Neuronal stem cell (in vitro differentiated cells): ENCODE data around the gene GPRIN1.
A peak's percentile ranks its signal among the peaks of the same experiment; 100 is the strongest.

Experiments
- DNase-seq: peaks from one replicate; pipeline ENCODE4 v3.0.0-alpha.2; 2013; ENCODE audit warnings: low spot score
- H2AFZ ChIP-seq: one replicate; pipeline ENCODE4 v1.6.1; 2013; ENCODE audit warnings: mild to moderate bottlenecking, low read length, inconsistent platforms
- H2AK5ac ChIP-seq: 2 replicates; pipeline ENCODE4 v1.6.1; 2013; ENCODE audit warnings: low read depth, mild to moderate bottlenecking, inconsistent platforms, low read length, moderate library complexity, mixed read lengths
- H2BK120ac ChIP-seq: 2 replicates; pipeline ENCODE4 v1.6.1; 2013; ENCODE audit warnings: low read depth, mild to moderate bottlenecking, inconsistent platforms, low read length, moderate library complexity, mixed read lengths
- H2BK12ac ChIP-seq: one replicate; pipeline ENCODE4 v1.6.1; 2013; ENCODE audit warnings: low read length, inconsistent platforms
- H2BK15ac ChIP-seq: 2 replicates; pipeline ENCODE4 v1.6.1; 2013; ENCODE audit warnings: mild to moderate bottlenecking, low read length, inconsistent platforms, mixed read lengths
- H2BK5ac ChIP-seq: one replicate; pipeline ENCODE4 v1.6.1; 2013; ENCODE audit warnings: inconsistent platforms, mild to moderate bottlenecking, low read length, moderate library complexity
- H3K14ac ChIP-seq: one replicate; pipeline ENCODE4 v1.6.1; 2013; ENCODE audit warnings: low read length, inconsistent platforms
- H3K18ac ChIP-seq: 2 replicates; pipeline ENCODE4 v1.6.1; 2013; ENCODE audit warnings: low read length, inconsistent platforms
- H3K23ac ChIP-seq: 2 replicates; pipeline ENCODE4 v1.6.1; 2013; ENCODE audit warnings: low read depth, mild to moderate bottlenecking, mixed read lengths, low read length, inconsistent platforms; ENCODE audit not compliant: poor library complexity
- H3K27ac ChIP-seq: replicated peaks from 3 replicates; pipeline ENCODE4 v1.5.1; 2013; ENCODE audit warnings: low read length, inconsistent platforms
- H3K27me3 ChIP-seq, 3 experiments: 2 replicates each; pipeline ENCODE4 v1.6.1; 2013; ENCODE audit warnings: low read length in 3 of 3, mild to moderate bottlenecking in 2 of 3, inconsistent platforms in 1 of 3, low read depth in 1 of 3, mixed read lengths in 1 of 3, moderate library complexity in 1 of 3; ENCODE audit not compliant: control insufficient read depth in 3 of 3, insufficient read depth in 3 of 3
- H3K36me3 ChIP-seq, 2 donors: replicated peaks in 1 of 2; 2 replicates each; pipeline ENCODE4 v1.6.1; 2013; ENCODE audit warnings: low read length in 2 of 2; ENCODE audit not compliant: control insufficient read depth in 2 of 2, insufficient read depth in 2 of 2
- H3K4ac ChIP-seq: 2 replicates; pipeline ENCODE4 v1.6.1; 2013; ENCODE audit warnings: inconsistent platforms, mild to moderate bottlenecking, low read length, moderate library complexity
- H3K4me1 ChIP-seq, 2 donors: 1 replicate in 1 of 2; 2 replicates in 1 of 2; pipeline ENCODE4 v1.6.1; 2013; ENCODE audit warnings: low read length in 2 of 2, low read depth in 1 of 2; ENCODE audit not compliant: control insufficient read depth in 2 of 2, insufficient read depth in 1 of 2
- H3K4me2 ChIP-seq: one replicate; pipeline ENCODE4 v1.6.1; 2013; ENCODE audit warnings: mild to moderate bottlenecking, low read length, inconsistent platforms; ENCODE audit not compliant: insufficient read depth, poor library complexity, severe bottlenecking
- H3K4me3 ChIP-seq, 2 donors: 2 replicates each; pipeline ENCODE4 v1.5.1; 2013; ENCODE audit warnings: low read length in 2 of 2, mild to moderate bottlenecking in 2 of 2, inconsistent platforms in 1 of 2, moderate library complexity in 1 of 2
- H3K79me1 ChIP-seq: one replicate; pipeline ENCODE4 v1.6.1; 2013; ENCODE audit warnings: low read depth, mild to moderate bottlenecking, inconsistent platforms, low read length, moderate library complexity
- H3K9ac ChIP-seq: one replicate; pipeline ENCODE4 v1.6.1; 2013; ENCODE audit warnings: mild to moderate bottlenecking, low read depth, low read length, inconsistent platforms; ENCODE audit not compliant: poor library complexity
- H3K9me3 ChIP-seq, 2 donors: replicated peaks in 1 of 2; 2 replicates each; pipeline versions ENCODE3 to v1.6.1; 2013; ENCODE audit warnings: low read length in 2 of 2, mild to moderate bottlenecking in 2 of 2, inconsistent platforms in 1 of 2, low read depth in 1 of 2, mixed read lengths in 1 of 2, moderate library complexity in 1 of 2; ENCODE audit not compliant: control insufficient read depth in 2 of 2, insufficient read depth in 1 of 2
- H4K8ac ChIP-seq: one replicate; pipeline ENCODE4 v1.6.1; 2013; ENCODE audit warnings: low read depth, mild to moderate bottlenecking, inconsistent platforms, low read length, moderate library complexity
- H4K91ac ChIP-seq: one replicate; pipeline ENCODE4 v1.6.1; 2013; ENCODE audit warnings: low read length, low read depth, mild to moderate bottlenecking, inconsistent platforms; ENCODE audit not compliant: poor library complexity
- WGBS, 2 donors: extraction: QIAGEN DNeasy Blood & Tissue Kit; methylation state at CpG; one replicate each; pipeline ENCODE4 v1.1.7; 2013; ENCODE audit warnings: missing lambda C conversion rate in 2 of 2, mixed read lengths in 1 of 2; ENCODE audit not compliant: insufficient read length in 2 of 2, insufficient replicate concordance in 1 of 2; ENCODE audit errors: extremely low coverage in 2 of 2; 5-methylcytosine and 5-hydroxymethylcytosine counted together

Gene GPRIN1

DNA sequence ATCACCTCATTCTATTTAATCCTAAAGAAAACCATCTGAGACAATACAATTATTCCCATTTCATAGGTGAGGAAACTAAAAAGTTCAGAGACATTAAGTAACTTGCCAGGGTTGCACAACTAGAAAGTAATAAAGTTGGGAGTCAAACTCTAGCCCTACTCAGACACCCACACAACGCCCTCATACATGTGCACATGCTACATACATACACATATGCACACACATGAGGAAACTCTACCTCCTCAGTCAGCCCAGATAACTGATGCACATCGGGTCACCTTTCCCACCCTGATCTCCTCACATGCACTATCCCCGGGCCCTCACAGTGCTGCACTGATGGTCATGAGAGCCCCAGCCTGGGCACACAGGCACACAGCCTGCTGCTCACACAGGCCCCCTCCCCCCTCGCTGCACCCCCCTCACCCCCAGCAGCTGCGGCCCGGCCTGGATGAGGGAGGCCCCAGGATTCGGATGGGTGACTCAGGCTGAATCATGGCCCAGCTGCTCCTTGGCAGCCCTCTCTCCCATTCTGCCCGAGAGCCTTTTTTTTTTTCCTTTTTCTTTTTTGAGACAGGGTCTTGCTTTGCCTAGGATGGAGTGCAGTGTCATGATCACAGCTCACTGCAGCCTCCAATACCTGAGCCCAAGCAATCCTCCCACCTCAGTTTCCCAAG is 5.0 kb upstream of the GPRIN1 start:
- DNase-seq: no peak
- no peak overlapping the region for H4K91ac ChIP-seq
- no peak overlapping the region for H4K8ac ChIP-seq
- no peak overlapping the region for H3K4me3 ChIP-seq
- no peak overlapping the region for H3K4me2 ChIP-seq
- no peak overlapping the region for H2BK12ac ChIP-seq
- no peak overlapping the region for H2BK5ac ChIP-seq
- no peaks in the 10 kb centered on the region for H3K36me3 ChIP-seq
- no peak overlapping the region for H2AFZ ChIP-seq
- peaks cover 0 to 6% of the 10 kb centered on the region in 2 donors for H3K9me3 ChIP-seq
- H2AK5ac ChIP-seq: no peak overlapping the region
- H3K14ac ChIP-seq: no peak overlapping the region
- no peak overlapping the region for H3K18ac ChIP-seq
- H3K27me3 ChIP-seq: peaks cover 8 to 63% (median 35%) of the 10 kb centered on the region in 3 experiments
- H3K23ac ChIP-seq: no peak overlapping the region
- no peaks in the 10 kb centered on the region for H3K79me1 ChIP-seq
- WGBS, 2 donors: no CpG with 5 or more reads among the region's 8 CpGs
- H3K9ac ChIP-seq: no peak overlapping the region
- peaks cover 8 to 29% of the 10 kb centered on the region in 2 donors for H3K4me1 ChIP-seq
- no peak overlapping the region for H2BK15ac ChIP-seq
- H3K4ac ChIP-seq: no peak overlapping the region
- H2BK120ac ChIP-seq: no peak overlapping the region
- no peak overlapping the region for H3K27ac ChIP-seq

DNA sequence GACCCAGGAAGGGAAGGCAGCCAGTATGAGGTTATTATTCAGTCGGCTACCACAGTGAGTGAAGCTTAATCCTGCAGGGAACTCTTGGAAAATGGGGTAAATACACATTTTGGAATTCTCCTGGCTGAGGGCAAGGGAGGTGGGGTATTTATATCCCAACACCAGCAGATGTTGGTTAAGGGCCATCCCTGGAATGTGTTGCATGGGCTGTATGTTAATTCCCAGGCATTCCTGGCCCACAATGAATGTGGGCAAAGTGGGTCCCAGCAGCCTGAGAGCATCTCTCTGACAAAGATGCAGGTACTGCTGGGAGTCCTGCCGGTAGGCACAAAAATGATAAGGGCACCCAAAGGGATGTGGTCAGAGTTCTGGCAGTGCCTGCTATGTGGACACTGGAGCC is 2.9 kb upstream of the GPRIN1 start:
- no peak for DNase-seq
- Histone ChIP-seq H3K4me3 (no peak overlapping the region), H3K27me3 (peaks cover 1 to 44% (median 21%) of the 10 kb centered on the region in 3 experiments), H3K14ac (no peak overlapping the region), H2BK5ac (no peak overlapping the region), H4K91ac (no peak overlapping the region), H2BK12ac (no peak overlapping the region), H3K36me3 (peaks cover 0 to 8% of the 10 kb centered on the region in 2 donors), H3K18ac (no peak overlapping the region), H3K27ac (no peak overlapping the region), H2AK5ac (no peak overlapping the region), H3K4me1 (peaks cover 13 to 30% of the 10 kb centered on the region in 2 donors), H2AFZ (no peak overlapping the region), H3K79me1 (no peaks in the 10 kb centered on the region), H2BK120ac (no peak overlapping the region), H3K4ac (no peak overlapping the region), H4K8ac (no peak overlapping the region), H3K9ac (no peak overlapping the region), H3K4me2 (no peak overlapping the region), H3K23ac (no peak overlapping the region), H2BK15ac (no peak overlapping the region), H3K9me3 (no peaks in the 10 kb centered on the region)
- no CpG with 5 or more reads among the region's 2 CpGs for WGBS, 2 donors

DNA sequence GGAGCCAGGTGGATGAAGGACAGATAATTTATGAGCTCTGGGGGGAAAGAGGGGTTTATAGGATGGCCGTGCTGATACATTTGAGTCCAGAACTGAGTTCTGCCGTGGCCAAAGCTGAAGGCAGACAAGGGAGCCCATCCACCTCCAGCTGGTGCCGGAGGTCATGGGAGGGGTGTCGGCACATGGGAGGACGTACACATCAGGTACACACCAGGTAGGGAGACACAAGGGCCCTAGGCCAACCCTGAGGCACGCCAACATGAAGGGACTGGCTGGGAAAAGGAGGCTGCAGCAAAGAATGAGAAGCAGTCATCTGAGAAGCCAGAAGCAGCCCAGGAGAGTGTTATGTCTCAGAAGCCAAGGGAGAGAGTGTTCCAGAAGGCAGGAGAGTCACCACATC is 2.1 kb upstream of the GPRIN1 start:
- Histone ChIP-seq H2BK15ac (no peak overlapping the region), H3K18ac (no peak overlapping the region), H3K27ac (no peak overlapping the region), H3K4me3 (no peak overlapping the region), H3K79me1 (no peaks in the 10 kb centered on the region), H3K23ac (no peak overlapping the region), H3K4ac (no peak overlapping the region), H3K4me2 (no peak overlapping the region), H3K14ac (no peak overlapping the region), H4K91ac (no peak overlapping the region), H3K27me3 (peaks cover 0 to 38% (median 17%) of the 10 kb centered on the region in 3 experiments), H4K8ac (no peak overlapping the region), H3K9me3 (no peaks in the 10 kb centered on the region), H2BK120ac (no peak overlapping the region), H3K36me3 (peaks cover 0 to 11% of the 10 kb centered on the region in 2 donors), H2BK12ac (no peak overlapping the region), H2AFZ (no peak overlapping the region), H2AK5ac (no peak overlapping the region), H3K4me1 (peaks cover 10 to 28% of the 10 kb centered on the region in 2 donors), H3K9ac (no peak overlapping the region), H2BK5ac (no peak overlapping the region)
- WGBS, 2 donors: no CpG with 5 or more reads among the region's 6 CpGs
- no peak for DNase-seq

DNA sequence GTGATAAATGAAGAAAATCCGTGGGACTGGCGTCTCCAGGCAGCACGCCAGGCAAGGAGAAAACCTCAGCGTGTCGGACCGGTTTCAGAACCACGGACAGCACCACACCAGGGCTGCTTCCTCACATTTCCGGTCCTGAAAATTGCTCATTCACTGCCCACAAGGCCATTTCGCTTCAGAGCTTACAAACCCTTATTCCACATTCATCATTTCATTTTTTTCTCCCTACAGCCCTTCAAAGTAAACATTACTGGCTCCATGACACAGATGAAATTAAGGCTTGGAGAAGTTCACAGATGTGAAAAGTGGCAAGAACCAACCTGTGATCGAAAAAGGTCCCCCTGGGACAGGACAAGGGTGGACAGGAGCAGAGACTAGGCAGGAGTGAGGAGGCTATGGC is 1.5 kb upstream of the GPRIN1 start:
- Histone ChIP-seq H4K91ac (no peak overlapping the region), H3K23ac (no peak overlapping the region), H3K4me1 (peaks cover 10 to 24% of the 10 kb centered on the region in 2 donors), H4K8ac (no peak overlapping the region), H3K4me3 (no peak overlapping the region), H2BK15ac (no peak overlapping the region), H2BK120ac (no peak overlapping the region), H3K79me1 (no peaks in the 10 kb centered on the region), H3K9ac (no peak overlapping the region), H3K18ac (no peak overlapping the region), H2BK12ac (no peak overlapping the region), H2AFZ (no peak overlapping the region), H2BK5ac (no peak overlapping the region), H3K27me3 (peaks cover 0 to 34% (median 17%) of the 10 kb centered on the region in 3 experiments), H3K4me2 (no peak overlapping the region), H3K14ac (no peak overlapping the region), H3K9me3 (no peaks in the 10 kb centered on the region), H3K4ac (no peak overlapping the region), H3K36me3 (peaks cover 0 to 11% of the 10 kb centered on the region in 2 donors), H2AK5ac (no peak overlapping the region), H3K27ac (no peak overlapping the region)
- no CpG with 5 or more reads among the region's 10 CpGs for WGBS, 2 donors
- peak; percentile 71 for DNase-seq
